Measurements from ENCODE around the gene CXorf65. TPM values are rescaled to one million over a fixed set of nuclear protein-coding genes. Genes with fewer than 3 reads are reported as not detected.
A peak's percentile ranks its signal among the peaks of the same experiment; 100 is the strongest.

Gene CXorf65
- total RNA-seq, 2 donors from 2014 or later, result 15.1 to 36.4 TPM

DNA sequence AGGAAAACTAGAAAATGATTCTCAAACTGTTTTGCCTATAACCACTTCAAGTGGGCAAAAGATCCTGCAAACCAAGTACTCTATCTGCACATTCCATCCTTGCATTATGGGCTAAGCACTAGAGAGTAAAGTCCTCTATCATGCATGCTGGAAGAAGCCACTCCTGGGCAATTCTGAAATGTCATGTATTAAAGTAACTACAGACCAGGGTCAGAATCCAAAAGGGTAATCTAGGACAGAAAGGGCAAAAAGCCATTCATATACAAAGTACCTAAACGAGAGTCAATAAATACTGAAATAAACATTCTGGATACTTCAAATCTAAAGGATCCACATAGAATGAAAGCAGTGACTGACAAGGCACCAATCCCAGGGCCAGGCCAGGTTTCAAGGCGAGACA lies 39.5 kb downstream of the CXorf65 start:
- peaks cover 33% of the 10 kb centered on the region for H3K36me3 Mint-ChIP-seq (ENCODE audit: low read depth)
- H3K4me3 Mint-ChIP-seq, result peak overlapping the region; percentile 99
- no peaks in the 10 kb centered on the region for H3K9me3 Mint-ChIP-seq
- no peaks in the 10 kb centered on the region for H3K27me3 Mint-ChIP-seq
- peaks cover 11% of the 10 kb centered on the region for H3K4me1 Mint-ChIP-seq
- peak overlapping the region; percentile 96 for H3K27ac Mint-ChIP-seq
- ATAC-seq (replicated peaks), result no peak

DNA sequence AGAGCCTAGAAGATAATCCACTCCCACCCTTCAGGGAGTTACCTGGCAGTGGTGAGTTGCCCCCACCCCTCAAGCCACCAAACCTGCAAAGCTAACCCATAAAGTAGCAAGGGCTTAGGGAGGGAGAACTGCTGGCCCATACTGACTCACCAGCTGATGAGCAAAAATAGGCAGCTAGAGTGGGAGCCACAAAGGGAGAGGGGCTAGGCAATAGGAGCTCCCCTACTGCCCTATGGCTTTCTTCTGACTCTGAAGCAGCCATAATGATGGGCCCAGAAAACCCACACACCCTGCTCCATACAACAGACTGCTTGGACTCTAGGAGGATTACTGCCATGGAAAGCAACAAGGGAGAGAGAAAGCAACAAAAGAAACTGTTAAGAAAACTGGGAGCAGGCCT lies 46.4 kb downstream of the CXorf65 start:
- Mint-ChIP-seq H3K4me3 (no peak overlapping the region), H3K36me3 (ENCODE audit: low read depth) (peaks cover 72% of the 10 kb centered on the region), H3K9me3 (no peaks in the 10 kb centered on the region), H3K27ac (no peak overlapping the region), H3K27me3 (no peaks in the 10 kb centered on the region), H3K4me1 (peaks cover 26% of the 10 kb centered on the region)
- peak; percentile 38 for ATAC-seq (replicated peaks)

DNA sequence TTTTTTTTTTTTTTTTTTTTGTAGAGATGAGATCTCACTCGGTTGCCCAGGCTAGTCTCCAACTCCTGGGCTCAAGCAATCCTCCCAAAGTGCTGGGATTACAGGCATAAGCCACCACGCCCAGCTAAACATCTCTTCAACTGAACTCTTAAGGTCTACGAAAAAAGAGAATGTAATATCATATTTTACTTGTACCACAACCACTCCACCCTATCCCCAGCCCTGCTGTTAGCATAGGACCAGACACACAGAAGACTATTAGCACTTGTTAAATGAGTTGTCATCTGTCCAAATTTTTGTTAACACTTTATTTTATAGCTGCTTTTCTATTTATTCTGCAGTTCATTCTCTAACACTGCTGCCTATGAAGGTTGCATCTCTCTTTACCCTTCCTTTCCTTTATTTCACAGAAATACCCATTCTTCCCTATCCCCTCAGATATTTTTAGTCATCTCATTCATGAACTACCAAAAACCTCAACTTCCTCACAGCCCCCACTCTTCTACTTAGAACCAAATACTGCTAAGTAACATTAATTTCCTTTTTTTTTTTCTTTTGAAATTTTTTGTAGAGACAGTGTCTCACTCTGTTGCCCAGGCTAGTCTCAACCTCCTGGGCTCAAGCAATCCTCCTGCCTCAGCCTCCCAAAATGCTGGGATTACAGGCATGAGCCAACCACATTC lies 48.6 kb downstream of the CXorf65 start:
- peak overlapping the region; percentile 52 for H3K27ac Mint-ChIP-seq
- H3K36me3 Mint-ChIP-seq (ENCODE audit: low read depth), result peaks cover 61% of the 10 kb centered on the region
- H3K4me3 Mint-ChIP-seq, result peak overlapping the region; percentile 20
- no peaks in the 10 kb centered on the region for H3K27me3 Mint-ChIP-seq
- no peak for ATAC-seq (replicated peaks)
- peaks cover 21% of the 10 kb centered on the region for H3K4me1 Mint-ChIP-seq
- no peaks in the 10 kb centered on the region for H3K9me3 Mint-ChIP-seq

DNA sequence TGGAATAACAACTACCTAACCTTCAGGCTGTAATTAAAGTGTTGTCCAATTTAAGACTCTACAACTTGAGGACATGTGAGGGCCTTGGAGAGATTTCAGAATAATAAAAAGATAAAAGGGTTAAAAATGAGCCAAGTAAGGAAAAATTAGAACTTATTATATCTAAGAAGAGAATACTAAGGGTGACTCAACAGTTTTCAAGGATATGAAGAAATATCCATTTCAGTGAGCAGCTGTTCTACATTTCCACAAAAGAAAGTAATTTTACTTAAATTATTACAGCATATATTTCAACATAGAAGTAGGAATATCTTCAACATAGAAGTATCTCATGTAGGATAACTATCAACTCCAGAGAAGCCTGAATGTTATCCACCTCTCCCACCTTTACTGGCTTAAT lies 49.7 kb downstream of the CXorf65 start:
- peaks cover 49% of the 10 kb centered on the region for H3K36me3 Mint-ChIP-seq (ENCODE audit: low read depth)
- no peak overlapping the region for H3K4me3 Mint-ChIP-seq
- H3K27ac Mint-ChIP-seq, result peak overlapping the region; percentile 68
- no peak for ATAC-seq (replicated peaks)
- H3K27me3 Mint-ChIP-seq, result no peaks in the 10 kb centered on the region
- H3K4me1 Mint-ChIP-seq, result peaks cover 21% of the 10 kb centered on the region
- H3K9me3 Mint-ChIP-seq, result no peaks in the 10 kb centered on the region

Other genes with a start within 250 kb of the CXorf65 start
- not detected for gene TEX11, start 198.0 kb downstream of the CXorf65 start, total RNA-seq
- gene SLC7A3, start 175.6 kb downstream of the CXorf65 start, total RNA-seq, result not detected
- 10 to 100 TPM; 47.2 to 49.0 TPM for gene SNX12, start 38.4 kb downstream of the CXorf65 start, total RNA-seq
- 10 to 100 TPM; 11.2 to 39.0 TPM for gene FOXO4, start 10.9 kb downstream of the CXorf65 start, total RNA-seq
- gene IL2RG, start 4.8 kb upstream of the CXorf65 start, total RNA-seq, result 100 to 1,000 TPM; 317 to 698 TPM
- 100 to 1,000 TPM in 1 of 2 donors, 10 to 100 TPM in 1; 46.2 to 144 TPM for gene MED12, start 11.9 kb upstream of the CXorf65 start, total RNA-seq
- gene NLGN3, start 38.1 kb upstream of the CXorf65 start, total RNA-seq, result 1 to 10 TPM; 1.6 to 6.4 TPM
- gene GJB1, start 116.5 kb upstream of the CXorf65 start, total RNA-seq, result under 1 TPM in 1 of 2 donors, not detected in 1; 0.21 TPM
- gene ZMYM3, start 147.4 kb upstream of the CXorf65 start, total RNA-seq, result 10 to 100 TPM; 18.3 TPM
- gene NONO, start 176.9 kb upstream of the CXorf65 start, total RNA-seq, result 100 to 1,000 TPM; 394 to 499 TPM
- gene ITGB1BP2, start 195.0 kb upstream of the CXorf65 start, total RNA-seq, result 1 to 10 TPM; 7.4 to 9.2 TPM

Measured in activated T-helper 17 cell treated with anti-CD3 and anti-CD28 coated beads, Interleukin-2, amount 50 U/mL, for 72 hours (primary cell).